Ureter (tissue), 1 donor: ENCODE measurements around the gene ABCC4. TPM values are rescaled to one million over a fixed set of nuclear protein-coding genes. Genes with fewer than 3 reads are reported as not detected.

ENCODE experiments used
- DNase-seq: peaks from one replicate; pipeline ENCODE4 v3.0.0-alpha.2; 2020; ENCODE audit warnings: low spot score
- total RNA-seq: library from RNA; stranded (reverse); gene quantifications from one replicate; pipeline ENCODE4 v1.2.4, GENCODE V29; 2023
- donor health status: DM: yes; HTN: yes; CAD: no.

ABCC4 gene
- total RNA-seq, 1 donor from 2014 or later = 46.2 TPM

GRCh38 chr13:95160112-95160906 lies 140.9 kb downstream of the ABCC4 start:
- no peak for DNase-seq

GRCh38 chr13:95159458-95159857 lies 141.8 kb downstream of the ABCC4 start:
- no peak for DNase-seq

- no peak for DNase-seq
These were observed 145.0 kb downstream of the ABCC4 start for GRCh38 chr13:95156208-95156607.

DNA sequence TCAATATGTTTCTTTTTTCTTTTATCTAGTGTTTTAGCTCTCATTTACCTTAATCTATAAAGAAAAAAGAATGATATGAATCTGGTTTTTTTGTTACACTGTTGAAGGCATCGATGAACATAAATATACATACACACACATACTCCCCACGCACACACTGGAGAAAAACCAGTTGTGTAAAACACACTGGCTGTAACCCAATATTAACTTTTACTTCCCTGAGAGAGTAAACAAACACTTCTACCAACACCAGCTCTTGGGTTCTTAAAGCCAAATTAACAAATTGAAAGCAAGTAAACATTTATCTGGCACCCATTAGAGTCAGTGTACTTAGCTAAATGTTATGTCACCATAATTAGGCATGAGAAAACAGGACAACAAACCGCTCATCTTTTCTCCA lies 145.7 kb downstream of the ABCC4 start:
- no peak for DNase-seq

- no peak for DNase-seq
These were observed 146.2 kb downstream of the ABCC4 start for GRCh38 chr13:95155093-95155492.

GRCh38 chr13:95154413-95154886 lies 146.8 kb downstream of the ABCC4 start:
- DNase-seq = no peak

GRCh38 chr13:95153647-95154412 lies 147.4 kb downstream of the ABCC4 start:
- no peak for DNase-seq

GRCh38 chr13:95151942-95152587 lies 149.2 kb downstream of the ABCC4 start:
- no peak for DNase-seq

DNA sequence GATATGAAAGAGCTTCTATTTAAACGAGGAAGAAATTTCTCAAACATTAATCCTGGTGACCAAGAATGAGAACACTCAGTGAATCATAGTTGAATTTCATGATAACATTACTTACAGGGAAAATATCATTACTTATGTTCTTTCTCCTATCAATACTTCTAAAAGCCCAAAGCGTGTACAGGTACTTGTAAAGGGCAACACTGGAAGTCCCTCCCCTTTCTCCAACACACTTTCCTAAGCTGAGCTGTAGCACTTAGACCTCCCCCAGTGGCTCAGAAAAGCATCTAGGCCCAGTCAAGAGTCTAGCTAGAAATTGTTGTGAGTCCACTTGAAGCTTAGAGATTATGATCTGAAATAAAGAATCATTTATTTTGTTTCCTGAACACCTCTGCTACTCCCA lies 150.7 kb downstream of the ABCC4 start:
- no peak for DNase-seq

GRCh38 chr13:95146486-95146885 lies 154.8 kb downstream of the ABCC4 start:
- DNase-seq = no peak

DNA sequence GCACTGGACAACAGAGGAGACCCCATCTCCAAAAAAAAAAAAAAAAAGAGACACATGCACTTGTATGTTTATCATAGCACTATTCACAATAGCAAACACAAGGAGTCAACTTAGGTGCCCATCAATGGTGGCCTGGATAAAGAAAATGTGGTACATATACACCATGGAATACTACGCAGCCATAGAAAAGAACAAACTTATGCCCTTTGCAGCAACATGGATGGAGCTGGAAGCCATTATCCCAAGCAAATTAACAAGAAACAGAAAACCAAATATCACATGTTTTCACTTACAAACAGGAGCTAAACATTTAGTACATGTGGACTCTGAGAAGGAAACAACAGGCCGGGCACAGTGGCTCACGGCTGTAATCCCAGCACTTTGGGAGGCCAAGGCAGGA lies 155.7 kb downstream of the ABCC4 start:
- no peak for DNase-seq

DNA sequence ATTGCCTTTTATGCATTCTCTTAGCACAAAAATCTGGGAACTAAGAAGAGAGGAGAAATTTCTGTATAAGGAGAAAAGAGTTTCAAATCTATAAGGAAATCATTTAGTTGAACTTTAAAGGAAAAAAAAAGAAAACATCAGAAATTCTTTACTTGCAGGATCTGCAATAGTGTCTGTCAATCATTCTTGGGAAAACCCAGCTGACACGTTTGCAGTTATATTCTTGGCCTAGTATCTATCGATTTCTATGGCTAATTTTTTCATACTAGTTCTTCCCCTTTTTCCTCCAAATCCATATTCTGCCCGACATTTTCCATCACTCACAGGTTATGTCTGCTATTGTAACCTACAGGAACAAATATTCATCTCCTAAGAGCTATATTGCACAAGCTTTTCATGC lies 160.7 kb downstream of the ABCC4 start:
- DNase-seq = no peak

DNA sequence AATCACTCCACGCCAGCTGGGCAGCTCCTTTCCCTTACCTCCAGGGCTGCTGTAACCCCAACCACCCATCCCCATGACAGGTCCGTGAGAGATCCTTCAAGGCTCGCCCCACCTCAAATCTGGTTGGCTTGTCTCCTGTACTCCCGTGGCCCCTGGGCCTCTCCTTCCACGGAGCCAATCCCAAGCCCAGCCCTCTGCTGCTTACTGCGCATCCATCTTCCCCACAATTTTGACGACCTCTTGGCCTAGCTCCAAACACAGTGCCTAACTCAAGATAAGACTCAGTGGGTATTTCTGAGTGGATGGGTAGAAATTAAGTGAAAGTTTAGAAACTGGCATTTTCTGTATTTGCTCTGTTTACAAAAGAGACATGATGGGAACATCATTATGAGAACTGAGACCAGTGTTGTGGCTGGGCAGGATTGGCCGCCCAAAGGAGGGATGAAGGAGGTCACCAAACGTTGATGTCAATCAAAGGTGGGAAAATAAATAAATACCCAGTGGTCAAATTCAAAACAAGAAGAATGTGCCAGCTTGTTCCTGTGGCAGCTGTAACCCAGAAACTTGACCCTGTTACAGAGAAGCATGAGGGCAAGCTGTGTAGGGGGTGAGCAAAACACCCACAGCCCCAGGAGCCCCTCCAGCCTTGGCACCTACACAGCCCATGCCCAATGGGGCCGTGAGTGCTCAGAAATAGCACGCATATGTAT lies 162.2 kb downstream of the ABCC4 start:
- no peak for DNase-seq

- no peak for DNase-seq
These were observed 164.2 kb downstream of the ABCC4 start for GRCh38 chr13:95137096-95137495.

DNA sequence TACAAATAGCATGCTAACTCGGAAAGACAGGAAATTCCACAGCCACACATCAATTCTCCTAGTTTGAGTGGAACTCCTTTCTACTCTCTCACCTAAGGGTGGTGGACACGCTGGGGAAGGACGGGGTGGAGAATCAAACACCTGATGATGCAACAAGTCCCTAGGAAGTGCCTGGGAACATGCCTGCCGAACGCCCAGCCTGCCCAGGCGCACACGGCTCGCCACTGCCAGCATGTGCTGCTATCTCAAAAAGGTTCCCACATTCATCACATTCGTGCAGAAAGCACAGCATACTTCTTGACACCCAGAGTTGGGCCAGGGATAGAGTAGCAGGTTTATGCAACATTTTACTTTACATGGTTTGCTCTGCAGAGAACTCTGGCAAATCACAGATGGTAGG lies 164.6 kb downstream of the ABCC4 start:
- DNase-seq = no peak

DNA sequence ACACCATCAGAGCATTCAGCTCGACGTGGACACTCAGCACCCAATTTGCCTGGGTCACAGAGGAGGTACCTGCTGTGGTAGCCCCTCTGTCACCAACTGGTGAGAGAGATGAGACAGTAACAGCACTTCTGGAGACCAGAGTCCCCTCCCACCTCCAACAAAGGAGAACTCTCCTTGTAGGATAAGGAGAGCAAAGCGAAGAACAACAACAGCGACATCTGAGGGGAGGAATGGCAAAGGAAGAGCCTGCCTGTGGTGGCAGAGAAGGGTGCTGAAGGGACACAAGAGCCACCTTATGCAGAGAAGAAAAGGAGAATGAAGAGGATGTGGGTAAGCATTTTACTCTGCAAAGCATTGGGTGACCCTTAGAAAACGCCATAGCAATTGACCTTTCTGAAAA lies 167.8 kb downstream of the ABCC4 start:
- no peak for DNase-seq

GRCh38 chr13:95129004-95129403 lies 172.2 kb downstream of the ABCC4 start:
- no peak for DNase-seq

DNA sequence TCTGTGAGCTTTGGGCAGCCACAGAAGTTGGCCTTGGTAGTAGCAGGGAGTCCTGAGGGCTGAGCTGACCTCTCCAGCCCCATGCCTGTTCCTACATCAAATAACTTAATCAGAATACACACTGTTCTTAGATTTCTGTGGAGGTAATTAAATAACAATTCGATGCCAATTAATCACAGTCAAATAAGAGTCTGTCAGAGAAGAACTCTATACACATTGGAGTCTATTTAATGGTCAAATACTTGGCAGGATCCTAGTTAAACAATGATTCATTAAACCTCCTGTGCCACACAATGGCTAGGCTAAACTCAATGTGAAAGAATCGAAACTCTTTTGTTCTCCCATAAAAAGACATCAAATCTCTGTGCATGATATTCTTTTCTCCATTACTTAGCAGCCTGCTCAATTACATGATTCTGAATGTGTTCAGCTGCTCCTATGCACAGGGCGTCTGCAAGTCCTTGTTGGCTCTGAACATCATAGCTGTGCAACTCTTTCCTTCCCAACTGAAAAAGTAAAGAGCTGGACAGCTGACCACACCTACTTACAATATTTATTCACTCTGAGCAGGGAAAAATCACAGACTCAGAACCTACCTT lies 173.1 kb downstream of the ABCC4 start:
- no peak for DNase-seq

DNA sequence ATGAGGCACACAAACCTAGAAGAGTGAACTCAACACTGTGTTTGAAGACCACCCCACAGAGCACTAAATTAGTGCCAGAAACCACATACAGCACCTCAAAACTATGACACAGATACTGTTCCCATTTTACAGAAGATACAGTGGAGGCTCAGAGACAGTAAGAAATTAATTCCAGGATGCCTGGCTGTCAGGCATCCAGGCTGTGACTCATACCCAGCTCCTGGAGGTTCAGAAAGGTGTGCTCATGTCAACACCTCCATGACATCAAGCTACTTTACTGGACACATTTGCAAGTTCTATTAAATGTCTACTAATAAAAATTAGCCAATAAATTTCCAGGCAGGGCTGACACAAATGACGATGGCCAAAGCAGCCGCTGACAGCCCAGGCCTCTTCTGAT lies 176.3 kb downstream of the ABCC4 start:
- DNase-seq = no peak

DNA sequence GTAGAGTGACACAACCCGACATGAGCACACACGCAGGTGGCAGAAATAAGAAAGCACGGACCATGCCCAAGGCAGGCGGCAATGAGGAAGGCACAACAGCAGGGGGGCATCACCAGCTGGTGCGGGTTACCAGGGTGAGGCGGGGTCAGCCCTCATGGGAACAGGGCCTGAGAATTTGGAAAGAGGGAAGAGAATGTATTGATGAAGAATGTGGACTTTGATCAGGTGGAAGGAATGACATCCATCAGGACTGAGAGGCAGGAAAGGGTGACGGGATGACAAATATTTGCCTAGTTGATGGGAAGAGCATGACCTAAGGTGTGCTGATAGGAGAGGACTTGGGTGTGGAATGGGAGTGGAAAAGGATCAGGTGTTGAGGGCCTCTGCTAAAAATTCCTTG lies 177.5 kb downstream of the ABCC4 start:
- DNase-seq = no peak

DNA sequence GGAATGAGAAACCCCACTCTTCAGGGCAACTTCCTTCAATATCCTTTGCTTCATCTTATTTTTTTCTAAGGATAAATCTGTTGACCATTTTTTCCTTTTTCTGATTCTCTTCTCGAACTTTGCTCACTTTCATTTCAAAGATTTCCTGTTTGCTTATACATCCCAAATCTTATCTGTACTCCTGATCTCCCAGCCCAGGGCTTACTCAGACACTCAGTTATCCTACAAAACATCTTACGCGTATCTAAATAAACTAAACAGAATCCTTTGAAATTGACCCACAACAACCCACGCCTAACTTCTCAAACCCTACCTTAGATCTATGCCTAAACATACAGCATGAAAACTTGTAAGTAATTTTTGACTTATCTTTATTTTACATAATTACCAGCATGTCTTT lies 179.2 kb downstream of the ABCC4 start:
- no peak for DNase-seq

DNA sequence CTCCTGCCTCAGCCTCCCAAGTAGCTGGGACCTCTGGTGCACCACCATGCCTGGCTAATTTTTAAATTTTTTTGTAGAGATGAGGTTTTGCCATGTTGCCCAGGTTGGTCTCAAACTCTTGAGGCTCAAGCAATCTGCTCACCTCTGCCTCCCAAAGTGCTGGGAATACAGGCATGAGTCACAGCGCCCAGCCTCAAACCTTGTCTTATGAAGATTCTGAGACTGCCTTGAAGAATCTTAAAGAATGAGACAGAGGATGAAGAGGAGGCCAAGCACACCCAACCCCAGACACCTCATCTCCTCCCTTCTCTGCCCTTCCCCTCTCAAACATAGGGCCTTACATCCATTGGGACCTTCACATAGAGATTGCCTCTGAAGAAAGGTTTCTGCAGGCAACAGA lies 179.7 kb downstream of the ABCC4 start:
- DNase-seq = no peak
